ENCODE measurements around the gene DGCR8.

DGCR8 gene

GRCh38 chr22:20140521-20140964 is 60.5 kb downstream of the DGCR8 start:
- DNase-seq: no peak

GRCh38 chr22:20141186-20142077 is 61.4 kb downstream of the DGCR8 start:
- DNase-seq: no peak

GRCh38 chr22:20142711-20143621 is 62.9 kb downstream of the DGCR8 start:
- no peak for DNase-seq

GRCh38 chr22:20143883-20144665 is 64.0 kb downstream of the DGCR8 start:
- DNase-seq: no peak

GRCh38 chr22:20145206-20145831 is 65.3 kb downstream of the DGCR8 start:
- no peak for DNase-seq

GRCh38 chr22:20145832-20146223 is 65.8 kb downstream of the DGCR8 start:
- no peak for DNase-seq

- DNase-seq: no peak
Observed at GRCh38 chr22:20146777-20147176, 66.7 kb downstream of the DGCR8 start.

- no peak for DNase-seq
Observed at GRCh38 chr22:20147237-20147988, 67.4 kb downstream of the DGCR8 start.

GRCh38 chr22:20148414-20148813 is 68.4 kb downstream of the DGCR8 start:
- no peak for DNase-seq

- no peak for DNase-seq
Observed at GRCh38 chr22:20149257-20150250, 69.5 kb downstream of the DGCR8 start.

GRCh38 chr22:20150381-20151275 is 70.6 kb downstream of the DGCR8 start, which contains the start of gene CCDC188:
CCDC188 (minus strand) TSS chr22:20151055; CDS start chr22:20150986, 69 bp downstream.
- no peak for DNase-seq

GRCh38 chr22:20151276-20151588 is 71.2 kb downstream of the DGCR8 start:
- DNase-seq: no peak

- DNase-seq: no peak
Observed at GRCh38 chr22:20152464-20152890, 72.4 kb downstream of the DGCR8 start.

GRCh38 chr22:20153945-20154344 is 73.9 kb downstream of the DGCR8 start:
- DNase-seq: no peak

GRCh38 chr22:20154602-20155187 is 74.7 kb downstream of the DGCR8 start:
- no peak for DNase-seq

- DNase-seq: peak in 1 of 2 experiments; percentile 51
Observed at GRCh38 chr22:20155330-20156041, 75.4 kb downstream of the DGCR8 start.

GRCh38 chr22:20156042-20156389 is 76.0 kb downstream of the DGCR8 start:
- no peak for DNase-seq
